Stimulated activated CD8-positive, alpha-beta memory T cell treated with anti-CD3 and anti-CD28 coated beads, Interleukin-7, amount 100 ng/mL, for 4 hours (primary cell): ENCODE measurements around the gene TXNL4A.
A peak's percentile ranks its signal among the peaks of the same experiment; 100 is the strongest.
"Not testable (repeated sequence)": the region's sequence is repeated elsewhere in the genome, so short reads cannot be mapped to it uniquely, and the experiment has no call there.

Experiments
- DNase-seq, 2 donors: peaks; one replicate each; pipeline ENCODE4 v3.0.0-alpha.2; 2020; ENCODE audit warnings: low read depth in 2 of 2

The TXNL4A gene

GRCh38 chr18:79988451-79989194, at the start of gene TXNL4A:
Gene TXNL4A (minus strand): TSS chr18:79988563. CDS start chr18:79988392, 171 bp downstream.
- peak; percentile 56 to 81 for DNase-seq

GRCh38 chr18:80037300-80037699, 48.9 kb upstream of the TXNL4A start:
- no peak for DNase-seq

- no peak for DNase-seq
Observed at GRCh38 chr18:80035997-80036396, 47.6 kb upstream of the TXNL4A start.

- DNase-seq, result no peak
Observed at GRCh38 chr18:80034852-80035406, 46.6 kb upstream of the TXNL4A start.

GRCh38 chr18:80034068-80034851, 45.9 kb upstream of the TXNL4A start, which contains the start of gene RBFA:
Gene RBFA (plus strand): TSS chr18:80034434. CDS start chr18:80034496, 62 bp downstream.
- DNase-seq, result peak; percentile 99 to 100

- DNase-seq, result peak; percentile 84 to 85
Observed at GRCh38 chr18:80033181-80034067, 45.1 kb upstream of the TXNL4A start.

GRCh38 chr18:80029690-80030089, 41.3 kb upstream of the TXNL4A start:
- no peak for DNase-seq

- DNase-seq, result not testable (repeated sequence)
Observed at GRCh38 chr18:80027719-80028118, 39.4 kb upstream of the TXNL4A start.

- DNase-seq, result no peak
Observed at GRCh38 chr18:80026363-80026762, 38.0 kb upstream of the TXNL4A start.

- no peak for DNase-seq
Observed at GRCh38 chr18:80023173-80023572, 34.8 kb upstream of the TXNL4A start.

- no peak for DNase-seq
Observed at GRCh38 chr18:80022613-80023012, 34.2 kb upstream of the TXNL4A start.

- DNase-seq, result no peak
Observed at GRCh38 chr18:80012714-80013113, 24.4 kb upstream of the TXNL4A start.

- not testable (repeated sequence) for DNase-seq
Observed at GRCh38 chr18:80011496-80012137, 23.3 kb upstream of the TXNL4A start.

- no peak for DNase-seq
Observed at GRCh38 chr18:80010551-80010906, 22.2 kb upstream of the TXNL4A start.

GRCh38 chr18:80009661-80010550, 21.5 kb upstream of the TXNL4A start:
- no peak for DNase-seq

GRCh38 chr18:80006724-80007123, 18.4 kb upstream of the TXNL4A start:
- DNase-seq, result no peak

GRCh38 chr18:80004600-80005342, 16.4 kb upstream of the TXNL4A start:
- no peak for DNase-seq

- DNase-seq, result no peak
Observed at GRCh38 chr18:80002468-80002867, 14.1 kb upstream of the TXNL4A start.

- no peak for DNase-seq
Observed at GRCh38 chr18:80000877-80001276, 12.5 kb upstream of the TXNL4A start.
